Dermis microvascular lymphatic vessel endothelial cell (primary cell): ENCODE data around the gene PIM3. TPM values are rescaled to one million over a fixed set of nuclear protein-coding genes. Genes with fewer than 3 reads are reported as not detected.
"Not testable (repeated sequence)": the region's sequence is repeated elsewhere in the genome, so short reads cannot be mapped to it uniquely, and the experiment has no call there.

Experiments
- DNase-seq, 2 donors: peaks; one replicate each; pipeline versions ENCODE4 v3.0.0 to v3.0.0-alpha.2; 2010; ENCODE audit warnings: low read depth in 2 of 2
- total RNA-seq: library from RNA; depleted of rRNA; stranded (reverse); fragments of >200 nt; gene quantifications from 2 replicates; pipeline ENCODE4 v1.2.1, GENCODE V29; 2014

PIM3 gene
- total RNA-seq, 1 donor from 2014 or later, result 163 TPM

DNA sequence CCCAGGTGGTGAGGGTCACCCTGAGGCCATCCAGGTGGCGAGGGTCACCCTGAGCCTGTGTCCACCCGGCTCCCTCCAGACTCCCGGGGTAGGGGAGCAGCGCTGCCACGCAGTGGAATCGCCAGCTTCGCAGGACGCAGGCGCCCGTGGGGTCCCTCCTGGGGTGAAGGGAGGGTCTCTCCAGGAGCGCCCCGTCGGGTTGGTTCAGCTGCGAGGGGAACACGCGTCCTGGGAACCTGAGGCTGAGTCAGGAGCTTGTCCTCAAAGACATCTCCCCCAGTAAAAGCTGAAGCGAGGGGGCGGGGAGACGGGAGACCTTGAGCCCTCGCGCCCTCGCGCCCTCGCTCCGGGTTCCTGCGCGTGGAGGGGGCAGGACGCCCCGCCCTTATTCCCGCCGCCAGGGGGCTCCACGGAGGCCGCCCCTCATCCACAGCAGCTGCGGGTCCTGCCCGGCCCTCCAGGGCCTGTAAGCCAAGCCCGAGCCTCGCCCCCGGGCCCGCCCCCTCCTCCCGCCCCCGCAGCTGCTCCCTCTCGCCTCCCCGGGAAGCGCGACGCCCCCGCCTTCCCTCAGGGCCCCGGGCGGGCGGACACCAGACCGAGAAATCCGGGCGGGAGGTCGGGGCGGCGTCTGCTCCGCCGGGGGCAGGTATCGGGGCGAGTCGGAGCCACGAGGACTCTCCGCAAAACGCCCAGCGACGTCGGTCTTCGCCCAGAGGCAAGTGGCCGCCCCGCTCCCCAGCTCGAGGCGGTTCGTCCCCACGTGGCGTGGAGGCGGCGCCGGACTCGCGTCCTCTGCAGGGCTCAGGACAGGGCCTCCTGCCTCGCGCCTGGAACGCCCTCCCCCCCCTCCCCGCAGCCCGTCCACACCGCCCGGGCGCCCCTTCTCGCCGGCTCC is 22.8 kb downstream of the PIM3 start:
- no peak for DNase-seq

DNA sequence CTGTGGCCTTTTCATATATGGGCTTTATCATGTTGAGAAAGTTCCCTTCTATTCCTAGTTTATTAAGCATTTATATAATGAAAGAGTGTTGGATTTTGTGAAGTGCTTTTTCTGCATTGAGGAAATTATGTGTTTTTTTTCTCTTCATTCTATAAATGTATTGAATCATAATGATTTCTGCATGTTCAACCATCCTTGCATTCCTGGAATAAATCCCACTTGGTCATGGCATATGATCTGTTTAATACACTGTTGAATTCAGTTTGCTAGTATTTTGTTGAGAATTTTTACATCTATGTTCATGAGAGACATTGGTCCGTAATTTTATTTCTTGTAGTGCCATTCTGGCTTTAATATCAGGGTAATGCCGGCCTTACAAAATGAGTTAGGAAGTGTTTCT is 25.8 kb downstream of the PIM3 start:
- no peak for DNase-seq

DNA sequence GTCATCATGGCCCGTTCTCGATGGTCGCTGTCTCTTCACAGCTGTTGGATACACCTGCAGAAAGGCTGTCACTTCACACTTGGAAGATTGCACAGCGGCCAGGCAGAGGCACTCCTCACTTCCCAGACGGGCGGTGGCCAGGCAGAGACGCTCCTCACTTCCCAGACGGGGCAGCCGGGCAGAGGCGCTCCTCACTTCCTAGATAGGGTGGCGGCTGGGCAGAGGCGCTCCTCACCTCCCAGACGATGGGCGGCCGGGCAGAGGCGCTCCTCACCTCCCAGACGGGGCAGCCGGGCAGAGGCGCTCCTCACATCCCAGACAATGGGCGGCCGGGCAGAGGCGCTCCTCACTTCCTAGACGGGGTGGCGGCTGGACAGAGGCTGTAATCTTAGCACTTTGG is 29.3 kb downstream of the PIM3 start:
- DNase-seq, result not testable (repeated sequence)

DNA sequence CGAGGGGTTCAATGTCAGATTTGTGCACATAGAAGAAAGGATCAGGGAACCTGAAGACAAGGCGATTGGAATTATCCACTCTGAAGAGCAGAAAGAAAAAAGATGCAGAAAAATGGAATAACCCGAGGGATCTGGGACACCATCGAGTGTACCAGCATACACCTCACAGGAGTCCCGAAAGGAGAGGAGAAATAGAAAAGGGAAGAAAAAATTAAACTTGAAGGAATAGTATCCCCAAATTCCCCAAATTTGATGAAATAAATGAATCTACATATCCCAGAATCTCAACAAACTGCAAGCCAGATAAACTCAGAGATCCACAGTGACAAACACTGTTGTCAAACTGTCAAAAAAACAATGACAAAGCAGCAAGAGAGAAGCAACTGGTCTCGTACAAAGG is 30.6 kb downstream of the PIM3 start:
- no peak for DNase-seq

DNA sequence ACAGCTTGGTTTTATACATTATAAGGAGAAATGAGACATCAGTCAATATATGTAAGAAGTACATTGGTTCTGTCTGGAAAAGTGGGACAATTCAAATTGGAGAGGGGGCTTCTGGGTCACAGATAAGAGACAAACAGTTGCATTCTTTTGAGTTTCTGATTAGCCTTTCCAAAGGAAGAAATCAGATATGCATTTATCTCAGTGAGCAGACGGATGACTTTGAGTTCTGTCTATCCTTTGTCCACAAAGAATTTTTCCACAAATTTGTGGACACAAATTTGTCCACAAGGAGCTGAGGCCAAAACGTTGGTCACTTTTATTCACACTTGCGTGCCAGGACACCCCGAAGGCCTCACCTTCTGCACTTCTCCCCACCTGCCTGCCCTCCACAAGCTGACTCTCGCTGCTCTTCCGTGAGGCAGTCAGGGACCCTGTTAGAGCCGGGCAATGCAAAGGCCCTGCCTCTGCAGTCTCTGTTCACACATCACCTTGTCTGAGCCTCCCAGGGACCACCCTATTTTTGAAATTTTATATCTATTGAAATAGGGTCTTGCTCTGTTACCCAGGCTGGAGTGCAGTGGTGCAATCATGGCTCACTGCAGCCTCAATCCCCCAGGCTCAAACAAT is 31.4 kb downstream of the PIM3 start:
- no peak for DNase-seq

DNA sequence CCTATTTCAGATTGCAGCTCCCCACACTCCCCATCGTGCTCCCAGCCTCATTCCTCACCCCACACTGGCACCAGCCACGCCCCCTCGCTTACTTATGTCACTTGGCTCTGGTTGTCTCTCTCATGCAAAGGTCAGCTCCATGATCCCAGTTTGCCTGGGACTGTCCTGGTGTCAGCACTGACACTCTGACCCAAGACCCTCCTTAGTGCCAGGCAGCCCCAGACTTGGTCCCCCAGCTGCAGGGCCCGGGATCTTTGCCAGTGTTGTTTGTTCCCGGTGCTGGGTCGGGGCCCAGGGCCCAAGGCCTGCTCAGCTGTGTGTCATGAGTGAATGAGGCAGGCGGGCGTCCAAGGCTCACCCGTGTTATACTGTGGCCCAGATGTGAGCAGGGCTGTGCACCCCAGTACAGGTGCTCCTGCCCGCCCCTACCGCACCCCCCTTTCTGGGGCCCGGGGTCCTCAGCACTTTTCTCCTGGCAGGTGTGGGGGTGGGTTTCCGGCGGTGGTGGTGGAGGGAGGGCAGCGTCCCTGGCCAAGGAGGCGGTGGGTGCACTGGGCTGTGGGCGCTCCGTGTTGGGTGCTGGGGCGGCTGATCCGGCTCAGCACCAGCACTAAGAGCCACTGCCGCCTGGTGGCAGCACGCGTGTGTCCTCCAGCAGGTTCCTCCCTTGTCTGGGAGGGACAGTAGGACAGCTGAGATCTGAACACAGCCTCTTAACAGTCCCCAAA is 32.5 kb downstream of the PIM3 start:
- DNase-seq, result peak; percentile 48 to 73

DNA sequence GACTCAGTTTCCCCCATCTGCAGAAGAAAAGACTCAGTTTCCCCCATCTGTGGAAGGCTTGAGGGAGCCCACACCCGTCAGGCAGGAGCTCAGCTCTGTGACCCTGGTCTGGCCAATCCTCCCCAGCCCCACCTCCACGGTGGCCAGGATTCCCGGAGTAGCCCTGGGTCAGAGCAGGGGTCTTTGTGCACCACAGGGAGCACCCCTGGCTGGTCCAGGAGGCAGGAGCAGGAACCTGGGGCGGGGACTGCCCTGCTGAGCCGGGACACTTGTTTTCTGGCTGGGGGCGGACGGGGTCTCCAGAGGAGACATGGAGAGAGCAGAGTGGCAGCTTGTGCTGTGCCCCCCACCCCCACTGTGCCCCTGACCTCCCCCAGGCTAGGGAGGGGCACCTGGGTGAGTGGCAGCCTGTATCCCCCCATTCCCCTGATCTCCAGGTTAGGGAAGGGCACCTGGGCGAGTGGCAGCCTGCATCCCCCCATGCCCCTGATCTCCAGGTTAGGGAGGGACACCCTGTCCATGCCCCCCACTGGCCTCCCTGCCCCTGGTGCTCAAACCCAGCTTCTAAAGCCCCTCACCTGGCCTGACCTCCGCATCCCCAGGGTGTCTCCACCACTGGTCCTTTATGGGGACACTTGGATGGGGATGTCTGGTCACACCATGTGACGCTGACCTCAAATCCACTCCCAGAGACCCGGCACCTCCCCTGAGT is 33.2 kb downstream of the PIM3 start:
- DNase-seq, result no peak

DNA sequence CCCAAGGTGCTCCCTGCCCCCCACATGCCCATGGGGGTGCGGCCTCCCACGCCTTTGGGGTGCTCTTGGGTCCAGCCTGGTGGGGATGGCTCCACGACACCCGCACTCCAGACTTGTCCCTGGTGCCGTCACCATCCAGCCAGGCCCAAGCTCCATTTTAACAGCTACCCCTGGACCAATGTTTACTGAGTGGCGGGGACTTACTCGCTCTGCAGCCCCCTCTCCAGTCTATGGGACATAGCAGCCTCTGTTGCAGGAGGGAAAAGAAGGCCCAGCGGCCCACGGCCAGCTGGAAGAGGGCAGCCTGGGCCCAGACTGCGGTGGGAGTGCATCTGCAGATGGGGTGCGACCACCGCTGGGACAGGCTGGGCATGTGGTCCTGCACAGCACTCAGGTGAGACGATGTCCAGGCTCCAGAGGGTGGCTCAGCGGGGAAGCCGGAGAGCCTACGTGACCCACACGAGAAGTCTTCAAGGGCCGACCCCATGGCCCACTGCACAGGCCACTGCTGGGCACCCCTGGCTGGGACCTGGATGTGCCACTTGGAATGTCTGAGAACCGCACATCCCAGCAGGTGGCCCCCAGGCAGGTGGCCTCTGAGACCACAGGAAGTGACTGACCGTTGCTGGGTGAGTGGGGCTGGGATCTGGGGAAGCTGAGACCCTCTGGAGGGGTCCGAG is 33.9 kb downstream of the PIM3 start:
- DNase-seq, result no peak

DNA sequence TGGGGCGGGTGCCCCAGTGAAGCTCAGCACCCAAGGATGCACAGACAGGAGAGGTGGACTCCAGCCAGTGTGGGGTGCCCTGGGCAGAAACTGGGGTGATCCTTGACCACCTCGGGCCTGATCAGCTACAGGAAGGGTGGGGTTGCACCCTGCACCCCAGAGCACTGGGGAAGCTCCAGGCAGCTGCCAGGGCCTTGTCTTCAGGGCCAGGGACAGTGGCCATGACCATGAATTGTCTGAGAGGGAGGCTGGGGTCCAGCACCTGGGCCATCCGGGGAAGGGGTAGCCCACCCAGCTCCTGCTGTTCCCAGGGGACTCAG is 34.4 kb downstream of the PIM3 start:
- DNase-seq, result no peak

DNA sequence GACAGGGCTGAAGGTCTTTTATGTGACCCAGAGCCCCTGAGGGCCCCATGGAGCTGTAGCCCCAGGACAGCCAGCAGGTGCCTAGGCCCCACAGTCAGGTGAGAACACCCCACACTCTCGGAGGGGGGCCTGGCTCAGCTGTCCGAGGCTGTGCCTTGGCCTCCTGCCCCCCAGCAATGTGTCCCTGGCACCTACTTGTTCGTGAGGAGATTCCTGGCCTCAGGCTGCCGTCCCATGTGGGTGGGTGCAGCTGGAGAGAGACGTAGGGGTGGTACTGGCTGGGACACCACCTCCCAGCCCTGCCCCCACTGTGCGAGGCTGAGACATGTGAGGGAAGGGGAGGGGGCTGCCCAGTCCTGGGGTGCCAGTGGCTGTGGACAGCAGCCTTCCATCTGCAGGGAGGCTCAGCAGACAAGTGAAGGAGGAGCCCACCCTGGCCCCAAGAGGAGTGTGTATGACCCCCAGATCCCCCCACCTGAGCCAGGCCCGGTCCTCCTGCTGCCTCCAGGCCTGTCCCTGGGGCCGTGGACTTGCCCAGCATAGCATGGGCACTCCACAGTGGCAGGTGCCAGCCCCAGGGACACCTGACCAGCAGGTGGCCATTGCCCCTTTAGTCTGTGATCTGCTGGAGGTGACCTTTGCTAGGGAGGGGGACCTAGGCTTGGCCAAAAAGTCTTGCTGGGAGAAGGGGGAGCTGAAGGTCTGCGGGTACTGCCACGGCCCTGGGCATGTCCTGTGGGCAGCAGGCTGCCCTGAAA is 35.0 kb downstream of the PIM3 start:
- no peak for DNase-seq

DNA sequence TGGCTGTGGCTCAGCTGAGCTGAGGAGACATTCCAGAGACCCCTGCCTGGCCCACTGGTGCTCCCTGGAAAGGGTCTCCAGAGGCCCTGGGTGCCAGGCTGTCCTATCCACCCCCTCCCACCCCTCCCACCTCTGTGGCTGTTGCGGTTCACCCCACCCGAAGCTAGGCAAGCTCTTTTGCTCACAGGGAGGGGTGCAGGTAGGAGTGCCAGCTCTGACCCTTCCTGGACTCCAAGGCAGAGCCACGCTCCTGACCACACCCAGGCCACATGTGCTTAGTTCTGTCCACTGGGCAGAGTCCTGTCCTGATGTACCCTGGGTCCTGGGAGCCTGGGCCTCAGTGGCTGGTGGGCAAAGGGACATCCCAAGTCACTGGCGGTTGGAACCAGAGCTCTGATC is 35.5 kb downstream of the PIM3 start:
- no peak for DNase-seq

DNA sequence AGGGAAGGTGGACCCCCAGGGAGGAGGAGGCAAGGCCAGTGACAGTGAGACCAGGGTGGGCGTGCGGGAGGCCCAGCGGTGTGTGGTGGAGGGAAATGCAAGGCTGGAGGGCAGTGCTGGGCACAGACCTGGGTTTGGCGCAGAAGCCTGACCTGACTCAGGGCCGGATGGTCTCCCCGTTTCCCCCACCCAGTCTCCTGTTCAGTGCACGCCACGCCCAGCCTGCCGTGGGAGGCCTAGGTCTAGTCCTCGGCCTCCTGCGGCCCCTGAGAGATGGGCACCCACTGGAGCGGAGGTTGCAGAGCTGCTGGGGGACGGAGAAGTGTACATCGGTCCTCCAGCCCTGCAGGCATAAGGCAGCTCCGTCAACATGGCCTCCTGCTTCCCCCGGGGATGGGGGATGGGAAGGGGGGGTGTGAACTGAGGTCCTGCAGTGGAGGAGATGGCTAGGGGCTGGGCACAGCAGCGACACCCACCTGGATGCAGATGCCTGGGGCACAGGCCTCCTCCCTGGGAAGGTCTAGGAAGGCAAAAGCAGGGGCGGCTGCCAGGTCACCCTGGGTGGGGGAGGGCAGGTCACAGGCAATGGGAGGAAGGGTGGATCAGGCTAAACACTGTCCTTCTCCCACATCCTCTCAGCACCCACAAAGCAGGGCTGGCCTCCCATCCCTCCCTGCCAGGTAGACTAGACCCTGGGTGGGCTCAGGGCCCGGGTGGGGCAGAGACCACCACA is 36.1 kb downstream of the PIM3 start:
- no peak for DNase-seq

DNA sequence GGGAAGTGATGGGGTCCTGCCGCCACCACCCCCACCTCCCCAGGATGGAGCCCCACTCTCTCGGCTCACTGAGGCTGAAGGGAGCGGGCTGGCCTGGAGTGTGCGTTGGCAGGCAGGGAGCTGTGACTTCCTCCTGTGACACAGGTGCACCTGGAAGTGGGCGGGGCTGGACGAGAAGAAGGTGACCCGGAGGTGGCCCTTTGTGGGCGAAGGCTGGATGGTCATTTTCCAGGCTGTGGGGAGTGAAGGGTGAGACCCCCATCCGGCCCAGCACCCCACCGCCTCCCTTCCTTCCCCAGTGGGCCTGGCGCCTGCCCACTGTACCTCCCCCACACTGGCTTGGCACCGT is 36.7 kb downstream of the PIM3 start:
- DNase-seq, result no peak

DNA sequence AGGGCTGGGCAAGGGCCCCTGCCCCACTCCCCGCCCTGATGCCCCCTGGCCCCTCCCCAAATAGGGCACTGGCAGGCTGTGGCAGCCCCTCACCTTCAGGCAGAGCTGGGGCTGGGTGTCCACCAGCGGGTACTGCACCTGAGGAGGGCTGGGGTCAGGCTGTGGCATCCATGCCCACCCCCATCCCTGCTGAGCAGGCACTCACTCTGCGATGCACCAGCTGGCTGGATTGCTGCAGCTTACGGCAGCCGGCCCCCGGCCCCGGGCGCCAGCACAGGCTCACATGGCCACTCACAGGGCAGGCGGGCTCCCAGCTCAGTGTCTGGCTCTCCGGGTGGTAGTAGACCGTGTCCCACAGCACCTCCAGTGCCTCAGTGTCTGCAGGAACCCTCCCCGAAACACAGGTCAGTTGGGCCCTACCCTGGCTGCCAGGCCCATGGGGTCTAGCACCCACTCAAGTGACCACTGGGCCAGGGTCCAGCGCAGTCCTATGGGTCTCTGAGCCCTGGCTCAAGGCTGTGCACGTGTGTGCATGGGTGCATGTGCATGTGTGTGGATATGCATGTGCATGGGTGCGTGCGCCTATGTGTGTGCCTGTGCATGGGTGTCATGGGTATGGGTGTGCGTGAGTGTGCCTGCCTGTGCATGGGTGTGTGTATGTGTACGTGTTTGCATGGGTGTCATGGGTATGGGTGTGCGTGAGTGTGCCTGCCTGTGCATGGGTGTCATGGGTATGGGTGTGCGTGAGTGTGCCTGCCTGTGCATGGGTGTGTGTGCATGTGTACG is 37.6 kb downstream of the PIM3 start:
- no peak for DNase-seq

DNA sequence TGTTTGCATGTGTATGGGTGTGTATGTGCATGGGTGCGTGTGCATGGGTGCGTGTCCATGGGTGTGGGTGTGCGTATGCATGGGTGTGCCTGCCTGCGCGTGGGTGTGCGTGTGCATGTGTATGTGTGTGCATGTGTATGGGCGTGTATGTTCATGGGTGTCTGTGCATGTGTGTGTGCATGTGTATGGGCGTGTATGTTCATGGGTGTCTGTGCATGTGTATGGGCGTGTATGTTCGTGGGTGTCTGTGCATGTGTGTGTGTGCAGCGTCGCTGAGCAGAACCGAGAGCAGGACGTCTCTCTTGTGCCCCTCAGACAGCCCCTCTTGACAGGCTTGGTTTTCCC is 38.1 kb downstream of the PIM3 start:
- no peak for DNase-seq

DNA sequence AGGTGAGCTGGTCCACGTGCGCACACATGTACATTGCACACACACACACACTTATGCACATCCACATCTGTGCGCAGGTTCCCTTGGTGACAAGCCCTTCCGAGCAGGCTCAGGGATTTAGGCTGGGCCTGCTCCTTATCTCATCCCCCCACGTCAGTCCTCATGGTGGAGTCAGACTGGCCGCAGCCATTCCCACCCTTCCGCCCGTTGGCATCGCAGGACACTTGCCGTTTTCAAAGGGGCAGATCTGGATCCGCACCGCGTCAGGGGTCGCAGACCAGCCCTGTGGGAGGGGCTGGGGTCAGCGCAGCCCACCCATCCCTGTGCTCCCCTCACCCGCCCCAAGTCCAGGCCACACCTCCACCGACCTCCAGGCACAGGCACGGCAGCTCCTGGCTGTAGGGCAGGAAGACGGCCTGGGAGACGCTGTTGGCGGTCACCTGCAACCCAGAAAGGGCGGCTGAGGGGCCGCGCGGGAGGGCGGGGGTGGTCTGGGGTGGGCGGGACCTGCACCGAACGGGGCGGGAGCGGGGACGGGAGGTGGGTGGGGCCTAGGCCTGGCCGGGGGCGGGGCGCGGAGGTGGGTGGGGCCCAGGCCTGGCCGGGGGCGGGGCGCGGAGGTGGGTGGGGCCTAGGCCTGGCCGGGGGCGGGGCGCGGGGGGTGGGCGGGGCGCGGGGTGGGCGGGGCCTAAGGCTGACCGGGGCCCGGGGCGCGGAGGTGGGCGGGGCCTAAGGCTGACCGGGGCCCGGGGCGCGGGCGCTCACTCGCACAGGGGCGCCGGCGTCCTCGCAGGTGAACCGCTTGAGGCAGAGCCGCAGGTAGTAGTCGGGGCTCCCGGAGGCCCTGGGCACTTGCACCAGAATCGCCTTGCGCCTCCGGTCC is 38.7 kb downstream of the PIM3 start:
- peak in 1 of 2 donors; percentile 40 for DNase-seq

DNA sequence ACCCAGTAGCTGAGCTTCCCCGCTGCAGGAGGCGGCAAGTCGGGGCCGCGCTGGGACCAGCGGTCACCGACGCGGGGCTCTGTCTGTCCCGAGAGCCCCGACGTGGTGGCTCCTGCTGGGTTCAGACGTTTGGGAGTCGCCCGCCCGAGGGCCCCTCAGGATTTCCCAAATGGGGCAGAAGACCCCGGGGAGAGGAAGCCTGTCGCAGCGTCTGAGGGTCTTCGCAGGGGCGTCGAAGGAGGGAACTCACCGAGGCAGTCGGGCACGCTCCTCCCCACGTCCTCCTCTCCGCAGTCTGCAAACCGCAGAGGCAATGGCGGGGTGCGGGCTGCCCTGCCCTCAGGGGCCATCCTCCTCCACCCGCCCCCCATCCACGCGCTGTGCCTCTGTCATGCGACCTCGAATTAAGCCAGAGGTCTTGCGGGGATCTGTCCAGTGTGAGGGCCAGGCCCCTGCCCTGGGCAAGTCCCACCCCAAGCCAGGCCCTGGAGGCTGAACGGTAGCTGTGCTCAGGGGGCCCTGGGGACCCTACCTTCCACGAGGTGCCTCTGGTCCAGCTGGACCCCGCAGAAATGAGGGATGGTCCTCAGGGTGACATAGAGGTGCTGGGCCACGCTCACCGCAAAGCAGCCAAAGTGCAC is 39.5 kb downstream of the PIM3 start:
- no peak for DNase-seq
